ENCODE data around the gene SOX13.

- TF ChIP-seq TAF1 (IDR thresholded peaks at IDR 0.05; ENCODE audit: low read depth, low read length) (no peak), POLR2A (IDR thresholded peaks at IDR 0.05; ENCODE audit: low read depth, low read length) (no peak), POLR2AphosphoS5 (IDR thresholded peaks at IDR 0.05; ENCODE audit: low read depth, low read length) (no peak), PAX5 (IDR thresholded peaks at IDR 0.05; ENCODE audit: insufficient read depth, low read length, severe bottlenecking) (no peak), SPI1 (IDR thresholded peaks at IDR 0.05; ENCODE audit: low read depth, low read length) (no peak), POU2F2 (IDR thresholded peaks at IDR 0.05; ENCODE audit: low read depth, low read length) (no peak)
These were observed 97.7 kb downstream of the SOX13 start for GRCh38 chr1:204170494-204171155.
